ENCODE data around the gene IHH.

IHH gene

GRCh38 chr2:219027511-219028055 lies 33.1 kb downstream of the IHH start:
- no peak for ATAC-seq (replicated peaks)
- H3K9me3 Mint-ChIP-seq, result no peaks in the 10 kb centered on the region
- no peak for DNase-seq
- no peak overlapping the region for H3K27ac Mint-ChIP-seq
- H3K36me3 Mint-ChIP-seq (ENCODE audit: insufficient read depth), result no peaks in the 10 kb centered on the region
- H3K4me3 Mint-ChIP-seq, result no peak overlapping the region
- peaks cover 0 to 3% of the 10 kb centered on the region in 2 donors for H3K4me1 Mint-ChIP-seq (ENCODE audit: low read depth in 2 of 2)
- H3K27me3 Mint-ChIP-seq, result peaks cover 51 to 84% of the 10 kb centered on the region in 2 donors

- Mint-ChIP-seq H3K36me3 (ENCODE audit: insufficient read depth) (no peaks in the 10 kb centered on the region), H3K4me3 (no peak overlapping the region), H3K27ac (no peak overlapping the region), H3K4me1 (ENCODE audit: low read depth in 2 of 2) (peaks cover 0 to 3% of the 10 kb centered on the region in 2 donors), H3K27me3 (peaks cover 48 to 84% of the 10 kb centered on the region in 2 donors), H3K9me3 (no peaks in the 10 kb centered on the region)
- ATAC-seq (replicated peaks), result no peak
- DNase-seq, result no peak
Observed at GRCh38 chr2:219026946-219027345, 33.8 kb downstream of the IHH start.

GRCh38 chr2:219025637-219026585 lies 34.8 kb downstream of the IHH start:
- no peaks in the 10 kb centered on the region for H3K36me3 Mint-ChIP-seq (ENCODE audit: insufficient read depth)
- H3K4me1 Mint-ChIP-seq (ENCODE audit: low read depth in 2 of 2), result peaks cover 0 to 3% of the 10 kb centered on the region in 2 donors
- no peaks in the 10 kb centered on the region for H3K9me3 Mint-ChIP-seq
- peaks cover 42 to 84% of the 10 kb centered on the region in 2 donors for H3K27me3 Mint-ChIP-seq
- peak overlapping the region in 1 of 2 donors; percentile 44 for H3K27ac Mint-ChIP-seq
- no peak overlapping the region for H3K4me3 Mint-ChIP-seq
- ATAC-seq (replicated peaks) (no peak), DNase-seq (no peak)

GRCh38 chr2:219024059-219024458 lies 36.7 kb downstream of the IHH start:
- H3K4me1 Mint-ChIP-seq (ENCODE audit: low read depth in 2 of 2), result no peaks in the 10 kb centered on the region
- H3K27me3 Mint-ChIP-seq, result peaks cover 31 to 78% of the 10 kb centered on the region in 2 donors
- H3K36me3 Mint-ChIP-seq (ENCODE audit: insufficient read depth), result no peaks in the 10 kb centered on the region
- H3K27ac Mint-ChIP-seq, result no peak overlapping the region
- no peak for ATAC-seq (replicated peaks)
- no peak overlapping the region for H3K4me3 Mint-ChIP-seq
- H3K9me3 Mint-ChIP-seq, result no peaks in the 10 kb centered on the region
- DNase-seq, result no peak

GRCh38 chr2:219023045-219023605 lies 37.6 kb downstream of the IHH start:
- Mint-ChIP-seq H3K9me3 (no peaks in the 10 kb centered on the region), H3K27ac (no peak overlapping the region), H3K36me3 (ENCODE audit: insufficient read depth) (no peaks in the 10 kb centered on the region), H3K27me3 (peaks cover 36 to 78% of the 10 kb centered on the region in 2 donors), H3K4me3 (no peak overlapping the region), H3K4me1 (ENCODE audit: low read depth in 2 of 2) (no peaks in the 10 kb centered on the region)
- no peak for ATAC-seq (replicated peaks)
- DNase-seq, result no peak

- Mint-ChIP-seq H3K9me3 (no peaks in the 10 kb centered on the region), H3K27ac (no peak overlapping the region)
- ATAC-seq (replicated peaks), result no peak
Observed at GRCh38 chr2:219022616-219023015, 38.1 kb downstream of the IHH start.

GRCh38 chr2:219022041-219022440 lies 38.7 kb downstream of the IHH start:
- no peaks in the 10 kb centered on the region for H3K9me3 Mint-ChIP-seq
- no peak for DNase-seq
- H3K36me3 Mint-ChIP-seq (ENCODE audit: insufficient read depth), result no peaks in the 10 kb centered on the region
- ATAC-seq (replicated peaks), result no peak
- peaks cover 31 to 77% of the 10 kb centered on the region in 2 donors for H3K27me3 Mint-ChIP-seq
- H3K4me1 Mint-ChIP-seq (ENCODE audit: low read depth in 2 of 2), result no peaks in the 10 kb centered on the region
- no peak overlapping the region for H3K27ac Mint-ChIP-seq
- H3K4me3 Mint-ChIP-seq, result no peak overlapping the region

More at GRCh38 chr2:219022616-219023015, 38.1 kb downstream of the IHH start:
- Mint-ChIP-seq H3K36me3 (ENCODE audit: insufficient read depth) (no peaks in the 10 kb centered on the region), H3K4me3 (no peak overlapping the region), H3K4me1 (ENCODE audit: low read depth in 2 of 2) (no peaks in the 10 kb centered on the region), H3K27me3 (peaks cover 36 to 78% of the 10 kb centered on the region in 2 donors)
- DNase-seq, result no peak

GRCh38 chr2:219021591-219021990 lies 39.1 kb downstream of the IHH start:
- DNase-seq, result no peak
- H3K27ac Mint-ChIP-seq, result no peak overlapping the region
- ATAC-seq (replicated peaks), result no peak
- no peaks in the 10 kb centered on the region for H3K36me3 Mint-ChIP-seq (ENCODE audit: insufficient read depth)
- H3K4me3 Mint-ChIP-seq, result no peak overlapping the region
- H3K4me1 Mint-ChIP-seq (ENCODE audit: low read depth in 2 of 2), result no peaks in the 10 kb centered on the region
- H3K27me3 Mint-ChIP-seq, result peaks cover 30 to 80% of the 10 kb centered on the region in 2 donors
- no peaks in the 10 kb centered on the region for H3K9me3 Mint-ChIP-seq

- DNase-seq (no peak), ATAC-seq (replicated peaks) (no peak)
- no peak overlapping the region for H3K27ac Mint-ChIP-seq
- H3K4me1 Mint-ChIP-seq (ENCODE audit: low read depth in 2 of 2), result no peaks in the 10 kb centered on the region
- no peaks in the 10 kb centered on the region for H3K9me3 Mint-ChIP-seq
- H3K4me3 Mint-ChIP-seq, result no peak overlapping the region
- H3K27me3 Mint-ChIP-seq, result peaks cover 30 to 82% of the 10 kb centered on the region in 2 donors
- H3K36me3 Mint-ChIP-seq (ENCODE audit: insufficient read depth), result no peaks in the 10 kb centered on the region
Observed at GRCh38 chr2:219020604-219021365, 39.9 kb downstream of the IHH start.

GRCh38 chr2:219019436-219019835 lies 41.3 kb downstream of the IHH start:
- H3K4me1 Mint-ChIP-seq (ENCODE audit: low read depth in 2 of 2), result no peaks in the 10 kb centered on the region
- DNase-seq (no peak), ATAC-seq (replicated peaks) (no peak)
- H3K27ac Mint-ChIP-seq, result no peak overlapping the region
- H3K4me3 Mint-ChIP-seq, result no peak overlapping the region
- peaks cover 27 to 82% of the 10 kb centered on the region in 2 donors for H3K27me3 Mint-ChIP-seq
- no peaks in the 10 kb centered on the region for H3K9me3 Mint-ChIP-seq
- H3K36me3 Mint-ChIP-seq (ENCODE audit: insufficient read depth), result no peaks in the 10 kb centered on the region

GRCh38 chr2:219018726-219019125 lies 42.0 kb downstream of the IHH start:
- no peak for DNase-seq
- H3K4me1 Mint-ChIP-seq (ENCODE audit: low read depth in 2 of 2), result no peaks in the 10 kb centered on the region
- no peaks in the 10 kb centered on the region for H3K9me3 Mint-ChIP-seq

GRCh38 chr2:219018286-219018685 lies 42.4 kb downstream of the IHH start:
- peaks cover 34 to 86% of the 10 kb centered on the region in 2 donors for H3K27me3 Mint-ChIP-seq

More at GRCh38 chr2:219018726-219019125, 42.0 kb downstream of the IHH start:
- Mint-ChIP-seq H3K27ac (no peak overlapping the region), H3K27me3 (peaks cover 34 to 86% of the 10 kb centered on the region in 2 donors), H3K4me3 (no peak overlapping the region), H3K36me3 (ENCODE audit: insufficient read depth) (no peaks in the 10 kb centered on the region)
- no peak for ATAC-seq (replicated peaks)

More at GRCh38 chr2:219018286-219018685, 42.4 kb downstream of the IHH start:
- Mint-ChIP-seq H3K9me3 (no peaks in the 10 kb centered on the region), H3K4me1 (ENCODE audit: low read depth in 2 of 2) (no peaks in the 10 kb centered on the region), H3K36me3 (ENCODE audit: insufficient read depth) (no peaks in the 10 kb centered on the region), H3K27ac (no peak overlapping the region), H3K4me3 (no peak overlapping the region)
- ATAC-seq (replicated peaks), result no peak
- DNase-seq, result no peak
